Sigmoid colon (tissue), 7 donors: ENCODE data around the gene EEF2KMT. TPM values are rescaled to one million over a fixed set of nuclear protein-coding genes. Genes with fewer than 3 reads are reported as not detected.
A peak's percentile ranks its signal among the peaks of the same experiment; 100 is the strongest.
"Not testable (repeated sequence)": the region's sequence is repeated elsewhere in the genome, so short reads cannot be mapped to it uniquely, and the experiment has no call there.

Experiments
- DNase-seq: peaks from one replicate; pipeline ENCODE4 v3.0.0-alpha.2; 2019
- H3K27ac ChIP-seq, 4 donors: fragments of 200-600 bp; sonication (generic); one replicate each; pipeline ENCODE4 v1.5.1; 2016 to 2019; ENCODE audit warnings: mild to moderate bottlenecking in 1 of 4
- H3K27me3 ChIP-seq, 3 donors: fragments of 200-600 bp; sonication (generic); one replicate each; pipeline ENCODE4 v1.5.1; 2019; ENCODE audit warnings: mild to moderate bottlenecking in 1 of 3
- H3K36me3 ChIP-seq, 4 donors: fragments of 200-600 bp; sonication (generic); one replicate each; pipeline ENCODE4 v1.5.1; 2016 to 2019
- H3K4me1 ChIP-seq, 4 donors: fragments of 200-600 bp; sonication (generic); one replicate each; pipeline ENCODE4 v1.5.1; 2017 to 2019
- H3K4me3 ChIP-seq, 4 donors: fragments of 200-600 bp; sonication (generic); one replicate each; pipeline ENCODE4 v1.5.1; 2017 to 2019; ENCODE audit warnings: mild to moderate bottlenecking in 2 of 4, moderate library complexity in 1 of 4
- H3K9me3 ChIP-seq, 4 donors: fragments of 200-600 bp in 3 of 4; sonication (generic) in 3 of 4; one replicate each; pipeline versions ENCODE4 v1.5.1 to v1.6.1; 2013 to 2019
- CTCF ChIP-seq, 4 experiments: fragments of 450-650 bp in 3 of 4; fragments of 200-600 bp in 1 of 4; IDR thresholded peaks; one replicate each; pipeline ENCODE4 v1.5.1; 2016 to 2019; ENCODE audit warnings: antibody characterized with exemption in 4 of 4, mild to moderate bottlenecking in 3 of 4, moderate library complexity in 2 of 4
- EP300 ChIP-seq, 4 donors: sonication (generic); formaldehyde crosslinking; IDR thresholded peaks; one replicate each; pipeline ENCODE4 v1.6.1; 2017; ENCODE audit warnings: antibody characterized with exemption in 4 of 4
- POLR2A ChIP-seq, 2 donors: fragments of 450-650 bp; IDR thresholded peaks; one replicate each; pipeline ENCODE4 v1.6.1; 2016; ENCODE audit warnings: antibody characterized with exemption in 2 of 2, mild to moderate bottlenecking in 2 of 2, moderate library complexity in 2 of 2
- POLR2AphosphoS5 ChIP-seq, 4 donors: sonication (generic); formaldehyde crosslinking; IDR thresholded peaks; one replicate each; pipeline ENCODE4 v1.6.1; 2017; ENCODE audit warnings: antibody characterized with exemption in 4 of 4
- WGBS, 2 donors: extraction: QIAGEN DNeasy Blood & Tissue Kit; methylation state at CpG; one replicate each; pipeline ENCODE4 v1.1.7; 2013; 5-methylcytosine and 5-hydroxymethylcytosine counted together
- intact Hi-C: fragments of 100-400 bp; cut with DNase I; formaldehyde crosslinking; loops from one replicate; pipeline ENCODE4 v1.15.1; 2023
- polyA plus RNA-seq, 3 donors: library from polyadenylated mRNA; stranded (reverse); fragments of 200-250 nt; gene quantifications; one replicate each; pipeline ENCODE4 v1.2.3, GENCODE V29; 2013
- total RNA-seq, 4 donors: library from RNA; depleted of rRNA; stranded (reverse); fragments of >200 nt; gene quantifications; one replicate each; pipeline ENCODE4 v1.1.0, GENCODE V29; 2016
- donor health status: healthy with polysubstance abuse.
- donor health status: Bipolar disorder and iron deficiency.
- donor health status: healthy.

Gene EEF2KMT
- total and polyA plus RNA-seq, 7 donors, result 4.2 to 11.1 (median 8.6) TPM

DNA sequence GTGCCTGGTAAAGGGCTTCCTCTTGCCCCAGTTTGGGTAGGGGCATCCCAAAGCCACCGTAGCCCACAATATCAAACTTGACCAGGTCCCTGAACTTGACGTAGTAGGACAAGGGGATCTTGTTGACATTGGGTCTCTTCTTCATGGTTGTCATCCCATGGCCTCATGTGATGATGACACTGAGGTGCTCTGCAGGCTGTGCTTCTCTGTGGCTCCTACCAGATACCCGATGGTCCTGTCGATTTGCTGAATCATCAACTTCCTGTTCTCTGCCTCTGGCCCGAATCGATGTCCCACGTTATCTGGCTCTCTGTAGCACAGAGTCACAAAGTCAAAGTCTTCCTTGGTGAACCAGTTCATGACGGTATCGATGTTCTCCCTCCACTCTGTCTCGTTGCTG lies 13.3 kb upstream of the EEF2KMT start:
- H3K9me3 ChIP-seq, H3K27ac ChIP-seq, H3K27me3 ChIP-seq, H3K36me3 ChIP-seq, intact Hi-C loops, H3K4me3 ChIP-seq, H3K4me1 ChIP-seq: not testable (repeated sequence)
- 70 to 89% methylated on average over 10 of the region's 10 CpGs for WGBS, 2 donors
- peak; percentile 21 for DNase-seq

- DNase-seq, result peak; percentile 30
- WGBS, 2 donors, result 92 to 95% methylated on average over 27 of the region's 27 CpGs
- H3K27ac ChIP-seq, result no peak overlapping the region
Observed at GRCh38 chr16:5108505-5109158, 11.0 kb upstream of the EEF2KMT start.

DNA sequence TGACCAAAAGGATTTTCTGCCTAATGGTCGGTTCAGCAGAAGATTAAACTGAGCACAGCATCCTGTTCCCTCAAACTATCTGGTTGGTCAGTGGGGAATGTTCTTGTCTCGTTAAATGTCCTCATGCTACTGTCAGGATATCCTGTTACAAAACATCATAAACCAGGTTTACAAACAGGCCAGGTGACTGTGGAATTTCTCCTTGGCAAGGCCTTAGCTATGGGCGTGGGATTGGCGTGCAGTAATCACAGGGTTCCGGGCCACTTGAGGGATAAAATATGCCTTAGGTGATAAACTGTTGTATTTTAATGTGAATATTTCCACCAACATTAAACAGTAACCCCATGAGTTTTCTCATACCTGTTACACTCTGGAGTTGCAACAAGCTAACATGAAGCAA lies 7.4 kb upstream of the EEF2KMT start:
- H3K4me3 ChIP-seq, intact Hi-C loops, H3K27ac ChIP-seq, H3K36me3 ChIP-seq, H3K9me3 ChIP-seq, DNase-seq, H3K27me3 ChIP-seq, H3K4me1 ChIP-seq: not testable (repeated sequence)
- WGBS, 2 donors, result 10 to 66% methylated on average over 4 to 5 of the region's 5 CpGs

More at GRCh38 chr16:5108505-5109158, 11.0 kb upstream of the EEF2KMT start:
- TF ChIP-seq POLR2AphosphoS5 (IDR thresholded peaks at IDR 0.05), result no peak
- no peak for TF ChIP-seq CTCF (IDR thresholded peaks at IDR 0.05)
- no peak for TF ChIP-seq EP300 (IDR thresholded peaks at IDR 0.05)
- TF ChIP-seq POLR2A (IDR thresholded peaks at IDR 0.05), result no peak
- Histone ChIP-seq H3K36me3 (no peaks in the 10 kb centered on the region), H3K4me1 (no peaks in the 10 kb centered on the region), H3K27me3 (no peaks in the 10 kb centered on the region), H3K4me3 (no peak overlapping the region), H3K9me3 (no peaks in the 10 kb centered on the region)
- intact Hi-C loops, result no loop called here

DNA sequence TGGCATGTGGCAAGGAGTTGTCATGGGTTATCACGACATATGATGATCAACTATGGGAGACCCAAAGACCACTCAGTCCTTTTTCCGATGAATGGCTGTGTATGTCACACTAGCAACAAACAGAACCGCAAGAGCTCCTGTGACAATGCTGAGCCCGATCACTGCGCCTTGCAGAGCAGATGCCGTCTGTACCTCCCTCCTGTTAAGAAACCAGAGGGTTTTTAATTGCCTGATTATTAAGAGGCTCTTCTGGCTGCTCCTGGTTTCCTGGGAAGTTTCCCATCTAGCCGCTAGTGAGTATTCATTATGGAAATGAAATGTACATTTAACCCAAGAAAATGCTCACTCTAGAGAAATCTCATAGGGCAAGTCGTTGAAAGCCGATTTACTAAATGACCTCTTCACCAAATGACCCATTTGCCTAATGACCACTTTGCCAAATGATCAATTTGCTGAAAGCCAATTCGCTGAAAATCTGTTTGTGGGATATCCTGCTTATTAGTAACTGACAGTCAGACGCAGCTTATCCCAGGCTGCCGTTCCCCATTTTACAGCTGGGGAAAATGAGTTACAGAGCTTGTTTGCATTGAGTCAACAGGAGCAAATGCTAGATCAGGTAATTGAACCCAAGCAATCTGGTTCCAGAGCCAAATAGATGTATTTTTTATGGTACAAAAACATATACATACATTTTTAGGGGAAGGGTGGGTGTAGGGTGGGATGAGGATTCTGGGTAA lies 5.9 kb upstream of the EEF2KMT start:
- H3K9me3 ChIP-seq, H3K27me3 ChIP-seq, intact Hi-C loops, H3K27ac ChIP-seq, H3K4me1 ChIP-seq, H3K4me3 ChIP-seq, H3K36me3 ChIP-seq, DNase-seq: not testable (repeated sequence)
- WGBS, 2 donors, result 83 to 87% methylated on average over 12 of the region's 12 CpGs

GRCh38 chr16:5099174-5099573 lies 1.6 kb upstream of the EEF2KMT start:
- intact Hi-C loops, result loop anchor here (10.0 kb wide), 1 partner anchor 144 kb away; the partner anchor contains the start of gene SEC14L5
- H3K27ac ChIP-seq, result peak overlapping the region; percentile 80 to 88 (median 84)
- not testable (repeated sequence) for H3K36me3 ChIP-seq, H3K27me3 ChIP-seq, H3K9me3 ChIP-seq, DNase-seq
- peaks cover 0 to 15% (median 5%) of the 10 kb centered on the region in 4 donors for H3K4me1 ChIP-seq
- peak overlapping the region in 3 of 4 donors; percentile 50 to 90 (median 86) for H3K4me3 ChIP-seq
- WGBS, 2 donors, result 3 to 11% methylated on average over 4 of the region's 4 CpGs

- H3K36me3 ChIP-seq, H3K27me3 ChIP-seq, H3K9me3 ChIP-seq: not testable (repeated sequence)
- peaks cover 0 to 15% (median 5%) of the 10 kb centered on the region in 4 donors for H3K4me1 ChIP-seq
- H3K4me3 ChIP-seq, result peak overlapping the region; percentile 63 to 90 (median 84)
- intact Hi-C loops, result loop anchor here (10.0 kb wide), 1 partner anchor 144 kb away; the partner anchor contains the start of gene SEC14L5
- TF ChIP-seq POLR2AphosphoS5 (IDR thresholded peaks at IDR 0.05) (peak in 2 of 4 donors; percentile 5 to 14), POLR2A (IDR thresholded peaks at IDR 0.05) (peak in 1 of 2 donors; percentile 9)
- DNase-seq, result peak; percentile 90
- WGBS, 2 donors, result 1 to 2% methylated on average over 58 to 62 of the region's 67 CpGs
- peak overlapping the region; percentile 80 to 91 (median 84) for H3K27ac ChIP-seq
Observed at GRCh38 chr16:5098221-5099159, 895 bp upstream of the EEF2KMT start.

DNA sequence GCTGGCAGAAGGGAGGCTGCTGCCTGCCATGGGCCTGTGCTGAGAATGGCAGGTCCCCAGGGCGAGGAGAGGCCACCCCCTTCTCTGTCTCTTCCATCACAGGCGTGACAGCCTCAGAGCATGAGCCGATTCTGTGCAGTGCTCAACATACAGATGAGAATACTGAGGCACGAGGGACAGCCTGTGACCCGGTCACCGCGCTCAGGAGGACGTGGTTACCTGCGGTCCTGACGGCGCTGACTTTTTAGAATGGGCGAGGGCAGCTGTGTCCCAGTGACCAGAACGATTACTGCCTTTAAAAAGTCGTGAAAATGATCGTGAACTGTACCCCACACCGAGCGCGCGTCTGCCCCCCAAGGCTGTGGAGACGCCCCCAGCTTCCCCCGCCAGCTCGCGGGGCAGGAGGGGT lies 530 bp downstream of the EEF2KMT start:
- H3K9me3 ChIP-seq, H3K27me3 ChIP-seq, H3K36me3 ChIP-seq, DNase-seq: not testable (repeated sequence)
- WGBS, 2 donors, result 0 to 1% methylated on average over 23 of the region's 23 CpGs
- Histone ChIP-seq H3K4me1 (peaks cover 0 to 15% (median 5%) of the 10 kb centered on the region in 4 donors), H3K4me3 (peak overlapping the region; percentile 56 to 90 (median 84)), H3K27ac (peak overlapping the region; percentile 80 to 91 (median 83))
- intact Hi-C loops, result loop anchor here (10.0 kb wide), 1 partner anchor 142 kb away; the partner anchor contains the start of gene SEC14L5

GRCh38 chr16:5096437-5097060 lies 1.0 kb downstream of the EEF2KMT start:
- 10 to 33% methylated on average over 7 of the region's 7 CpGs for WGBS, 2 donors
- not testable (repeated sequence) for H3K36me3 ChIP-seq, H3K27me3 ChIP-seq, DNase-seq, H3K9me3 ChIP-seq
- Histone ChIP-seq H3K4me3 (peak overlapping the region in 3 of 4 donors; percentile 83 to 90 (median 86)), H3K27ac (peak overlapping the region; percentile 80 to 91 (median 83)), H3K4me1 (peaks cover 0 to 15% (median 5%) of the 10 kb centered on the region in 4 donors)
- intact Hi-C loops, result loop anchor here (10.0 kb wide), 1 partner anchor 142 kb away; the partner anchor contains the start of gene SEC14L5

DNA sequence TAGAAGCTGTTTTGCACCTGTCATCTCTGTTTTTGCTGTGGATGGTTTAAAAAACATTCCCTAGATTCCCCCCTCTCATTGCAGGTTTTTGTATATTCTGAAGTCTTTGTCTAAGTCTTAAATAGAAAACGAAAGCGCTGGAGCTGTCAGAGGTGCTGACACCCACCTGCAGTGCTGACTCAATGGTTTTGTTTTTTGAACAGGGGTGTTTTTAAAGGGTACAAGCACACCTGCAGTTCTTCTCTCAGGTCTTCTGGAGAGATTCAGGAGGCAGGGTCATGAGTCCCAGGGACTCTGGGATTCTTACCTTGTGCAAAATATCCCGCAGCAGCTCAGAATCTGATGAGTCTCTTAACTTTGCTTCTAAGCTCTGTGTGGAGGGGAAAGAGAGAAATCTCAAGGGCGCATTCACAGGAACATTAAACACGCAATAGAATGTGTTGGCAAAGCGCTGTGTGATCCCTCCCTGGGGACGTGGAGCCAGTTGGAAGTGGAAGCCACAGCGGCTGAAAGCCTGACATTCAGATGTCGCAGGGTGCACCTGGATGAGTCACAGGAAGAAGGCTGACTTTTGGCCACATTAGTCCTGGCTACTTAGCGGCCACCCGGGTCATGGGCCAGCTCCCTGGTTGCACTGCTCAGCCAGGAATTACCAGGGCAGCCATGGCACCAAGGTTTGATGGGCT lies 2.3 kb downstream of the EEF2KMT start:
- H3K36me3 ChIP-seq, H3K27ac ChIP-seq, H3K4me3 ChIP-seq, H3K9me3 ChIP-seq, H3K27me3 ChIP-seq, DNase-seq: not testable (repeated sequence)
- intact Hi-C loops, result loop anchor here (10.0 kb wide), 1 partner anchor 140 kb away; the partner anchor contains the start of gene SEC14L5
- WGBS, 2 donors, result 73 to 80% methylated on average over 11 of the region's 11 CpGs
- H3K4me1 ChIP-seq, result peaks cover 0 to 15% (median 5%) of the 10 kb centered on the region in 4 donors
